Transverse colon (tissue), 4 donors: ENCODE results near the gene NFYB. TPM values are rescaled to one million over a fixed set of nuclear protein-coding genes. Genes with fewer than 3 reads are reported as not detected.

Experiments
- DNase-seq: peaks from one replicate; pipeline ENCODE4 v3.0.0-alpha.2; 2019
- H3K27ac ChIP-seq, 4 donors: fragments of 200-600 bp; sonication (generic); 2 replicates each; pipeline ENCODE4 v1.5.1; 2016 to 2018; ENCODE audit warnings: inconsistent platforms in 4 of 4
- H3K27me3 ChIP-seq: fragments of 200-600 bp; sonication (generic); 2 replicates; pipeline ENCODE4 v1.5.1; 2017; ENCODE audit warnings: inconsistent platforms
- H3K36me3 ChIP-seq, 4 donors: fragments of 200-600 bp; sonication (generic); 2 replicates each; pipeline ENCODE4 v1.5.1; 2017 to 2019; ENCODE audit warnings: inconsistent platforms in 4 of 4
- H3K4me1 ChIP-seq, 4 donors: fragments of 200-600 bp; sonication (generic); 2 replicates each; pipeline ENCODE4 v1.5.1; 2017 to 2020; ENCODE audit warnings: inconsistent platforms in 4 of 4
- H3K4me3 ChIP-seq, 4 donors: fragments of 200-600 bp; sonication (generic); 1 replicate in 1 of 4; 2 replicates in 3 of 4; pipeline versions ENCODE4 v1.5.1 to v1.6.1; 2017 to 2019; ENCODE audit warnings: inconsistent platforms in 4 of 4
- H3K9me3 ChIP-seq, 2 donors: fragments of 200-600 bp; sonication (generic); 2 replicates each; pipeline ENCODE4 v1.5.1; 2017 to 2019; ENCODE audit warnings: inconsistent platforms in 2 of 2
- CTCF ChIP-seq, 5 experiments: fragments of 200-600 bp in 3 of 5; fragments of 450-650 bp in 2 of 5; sonication (generic) in 3 of 5; IDR thresholded peaks; 1 replicate in 2 of 5; 2 replicates in 3 of 5; pipeline ENCODE4 v1.5.1; 2016 to 2017; ENCODE audit warnings: antibody characterized with exemption in 5 of 5, inconsistent platforms in 3 of 5, mild to moderate bottlenecking in 2 of 5, moderate library complexity in 1 of 5
- EP300 ChIP-seq: sonication (generic); formaldehyde crosslinking; IDR thresholded peaks from one replicate; pipeline ENCODE4 v1.6.1; 2017; ENCODE audit warnings: antibody characterized with exemption, low read depth
- POLR2A ChIP-seq: fragments of 450-650 bp; IDR thresholded peaks from one replicate; pipeline ENCODE4 v1.6.1; 2016; ENCODE audit warnings: antibody characterized with exemption, mild to moderate bottlenecking, moderate library complexity
- POLR2AphosphoS5 ChIP-seq, 3 donors: sonication (generic); formaldehyde crosslinking; IDR thresholded peaks; one replicate each; pipeline ENCODE4 v1.6.1; 2016; ENCODE audit warnings: antibody characterized with exemption in 3 of 3
- WGBS, 2 donors: methylation state at CpG; one replicate each; pipeline ENCODE4 v1.1.5; 2018; ENCODE audit warnings: low coverage in 1 of 2; 5-methylcytosine and 5-hydroxymethylcytosine counted together
- in situ Hi-C, 4 donors: fragments of 200-750 bp; cut with MboI; loops; one replicate each; pipeline versions ENCODE4 v1.15.0 to v1.15.1; 2017; ENCODE audit warnings: low sequenced_read_pairs in 3 of 4, low pct_ligation_motif_present in 1 of 4, low pct_unique_long_range_greater_than_20kb in 1 of 4
- intact Hi-C: fragments of 100-400 bp; cut with DNase I; formaldehyde crosslinking; loops from one replicate; pipeline ENCODE4 v1.15.1; 2023; ENCODE audit warnings: low total_unique reads
- total RNA-seq, 4 donors: library from RNA; depleted of rRNA; stranded (reverse); fragments of >200 nt; gene quantifications; one replicate each; pipeline ENCODE4 v1.1.0, GENCODE V29; 2016

The NFYB gene
- total RNA-seq, 4 donors from 2014 or later, result 9.4 to 26.0 (median 18.8) TPM

GRCh38 chr12:104154806-104155205 is 16.8 kb upstream of the NFYB start:
- 65 to 79% methylated on average over 2 of the region's 2 CpGs for WGBS, 2 donors
- no peaks in the 10 kb centered on the region for H3K36me3 ChIP-seq
- intact Hi-C loops (no loop called here), in situ Hi-C loops (no loop called here)
- no peaks in the 10 kb centered on the region for H3K4me1 ChIP-seq
- H3K27ac ChIP-seq, result no peak overlapping the region
- H3K27me3 ChIP-seq, result no peaks in the 10 kb centered on the region
- TF ChIP-seq POLR2A (no peak), CTCF (IDR thresholded peaks at IDR 0.05) (no peak), POLR2AphosphoS5 (IDR thresholded peaks at IDR 0.05) (no peak), EP300 (no peak)
- DNase-seq, result no peak
- H3K9me3 ChIP-seq, result no peaks in the 10 kb centered on the region
- no peak overlapping the region for H3K4me3 ChIP-seq

GRCh38 chr12:104154286-104154685 is 16.3 kb upstream of the NFYB start:
- DNase-seq, result no peak
- no peak overlapping the region for H3K27ac ChIP-seq

GRCh38 chr12:104152685-104153241 is 14.8 kb upstream of the NFYB start:
- no peak overlapping the region for H3K4me3 ChIP-seq
- no peak for DNase-seq
- no peaks in the 10 kb centered on the region for H3K9me3 ChIP-seq
- H3K27ac ChIP-seq, result no peak overlapping the region
- no peaks in the 10 kb centered on the region for H3K4me1 ChIP-seq
- in situ Hi-C loops (no loop called here), intact Hi-C loops (no loop called here)
- H3K36me3 ChIP-seq, result no peaks in the 10 kb centered on the region
- TF ChIP-seq CTCF (IDR thresholded peaks at IDR 0.05), result no peak
- no peak for TF ChIP-seq EP300
- TF ChIP-seq POLR2AphosphoS5 (IDR thresholded peaks at IDR 0.05), result no peak
- TF ChIP-seq POLR2A, result no peak
- no peaks in the 10 kb centered on the region for H3K27me3 ChIP-seq

More at GRCh38 chr12:104154286-104154685, 16.3 kb upstream of the NFYB start:
- Histone ChIP-seq H3K36me3 (no peaks in the 10 kb centered on the region), H3K9me3 (no peaks in the 10 kb centered on the region), H3K4me3 (no peak overlapping the region), H3K27me3 (no peaks in the 10 kb centered on the region), H3K4me1 (no peaks in the 10 kb centered on the region)
- in situ Hi-C loops, result no loop called here
- WGBS, 2 donors, result 70 to 83% methylated on average over 4 of the region's 4 CpGs
- no peak for TF ChIP-seq POLR2AphosphoS5 (IDR thresholded peaks at IDR 0.05)
- no peak for TF ChIP-seq CTCF (IDR thresholded peaks at IDR 0.05)
- TF ChIP-seq EP300, result no peak
- TF ChIP-seq POLR2A, result no peak
- intact Hi-C loops, result no loop called here

- Histone ChIP-seq H3K9me3 (no peaks in the 10 kb centered on the region), H3K27ac (no peak overlapping the region), H3K4me3 (no peak overlapping the region), H3K4me1 (no peaks in the 10 kb centered on the region), H3K27me3 (no peaks in the 10 kb centered on the region), H3K36me3 (no peaks in the 10 kb centered on the region)
- in situ Hi-C loops, result no loop called here
- DNase-seq, result no peak
- 82% methylated on average over 8 of the region's 8 CpGs; no CpG with 5 or more reads in 1 of the 2 donors for WGBS, 2 donors
- intact Hi-C loops, result no loop called here
- TF ChIP-seq POLR2AphosphoS5 (IDR thresholded peaks at IDR 0.05) (no peak), EP300 (no peak), POLR2A (no peak), CTCF (IDR thresholded peaks at IDR 0.05) (no peak)
Observed at GRCh38 chr12:104150416-104150815, 12.4 kb upstream of the NFYB start.
